HL-60/S4 (cell line): ENCODE results near the gene OSBP2.
"Not testable (repeated sequence)": the region's sequence is repeated elsewhere in the genome, so short reads cannot be mapped to it uniquely, and the experiment has no call there.

ENCODE experiments used
- in situ Hi-C: fragments of 300-500 bp; cut with MboI; formaldehyde crosslinking; loops from 2 replicates; pipeline ENCODE4 v1.14.3; 2022; ENCODE audit warnings: low sequenced_read_pairs

The OSBP2 gene

GRCh38 chr22:30754971-30755758 lies 60.5 kb downstream of the OSBP2 start:
- in situ Hi-C loops = loop anchor here (10.0 kb wide), 1 partner anchor 120 kb away; the partner anchor contains the start of gene SLC35E4

DNA sequence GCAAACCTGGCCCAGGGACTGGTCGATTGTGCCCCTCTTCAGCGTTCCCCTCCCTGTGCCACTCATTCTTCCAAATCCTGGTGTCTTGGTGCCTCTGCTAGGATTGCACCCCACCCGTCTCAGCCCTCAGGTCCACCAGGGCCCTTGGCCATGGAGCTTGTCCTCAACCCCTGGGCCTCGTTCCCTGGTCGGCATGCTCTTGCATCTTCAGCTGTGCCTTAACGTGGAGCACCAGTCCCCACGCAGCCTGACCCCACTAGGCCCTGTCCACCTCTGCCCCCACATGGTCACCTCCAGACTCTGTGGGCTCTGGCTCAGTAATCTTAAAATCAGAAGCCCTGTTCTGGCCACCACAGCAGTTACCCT lies 61.1 kb downstream of the OSBP2 start:
- in situ Hi-C loops = loop anchor here (10.0 kb wide), 1 partner anchor 121 kb away; the partner anchor contains the start of gene SLC35E4

- in situ Hi-C loops = no loop called here
Observed at GRCh38 chr22:30763815-30764673, 69.4 kb downstream of the OSBP2 start.

GRCh38 chr22:30767661-30768060 lies 73.0 kb downstream of the OSBP2 start:
- in situ Hi-C loops = no loop called here

- in situ Hi-C loops = no loop called here
Observed at GRCh38 chr22:30770716-30771115, 76.0 kb downstream of the OSBP2 start.

DNA sequence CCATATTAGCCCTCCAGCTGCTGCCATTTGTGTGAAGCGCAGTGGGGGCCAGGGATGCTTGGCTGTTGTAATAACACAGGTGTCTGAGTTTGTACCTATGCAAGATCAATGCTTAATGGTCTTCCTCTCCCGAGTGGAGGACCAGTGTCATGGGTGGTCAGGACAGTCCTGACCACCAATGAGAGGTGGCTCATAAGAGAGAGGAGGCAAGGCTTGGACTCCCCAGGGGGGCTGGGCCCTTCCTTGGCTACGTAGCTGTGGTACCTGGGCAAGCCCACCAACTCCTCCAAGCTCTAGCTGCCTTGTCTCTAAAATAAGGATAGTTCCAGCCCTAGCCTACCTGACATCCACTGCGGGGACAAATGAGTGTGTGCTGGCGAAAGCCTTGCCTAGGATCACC lies 79.2 kb downstream of the OSBP2 start:
- in situ Hi-C loops = no loop called here

DNA sequence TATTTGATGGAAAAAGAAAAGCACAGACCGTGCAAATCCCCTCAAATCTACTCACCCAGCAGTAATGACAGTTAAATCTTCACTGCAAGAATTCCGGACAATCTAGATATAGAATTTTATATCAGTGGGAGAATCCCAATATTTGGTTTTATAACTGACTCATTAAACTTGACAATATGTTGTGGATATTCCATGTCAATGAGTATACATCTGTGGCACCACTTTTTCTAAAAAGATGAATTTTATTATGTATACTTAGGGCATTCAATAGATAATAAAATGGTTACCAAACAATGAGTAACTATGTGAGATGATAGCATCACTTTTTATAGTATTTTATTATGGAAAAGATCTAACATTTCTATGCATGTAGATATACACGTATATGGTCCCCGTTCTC lies 79.9 kb downstream of the OSBP2 start:
- in situ Hi-C loops = no loop called here

GRCh38 chr22:30776476-30776875 lies 81.8 kb downstream of the OSBP2 start:
- in situ Hi-C loops = no loop called here

DNA sequence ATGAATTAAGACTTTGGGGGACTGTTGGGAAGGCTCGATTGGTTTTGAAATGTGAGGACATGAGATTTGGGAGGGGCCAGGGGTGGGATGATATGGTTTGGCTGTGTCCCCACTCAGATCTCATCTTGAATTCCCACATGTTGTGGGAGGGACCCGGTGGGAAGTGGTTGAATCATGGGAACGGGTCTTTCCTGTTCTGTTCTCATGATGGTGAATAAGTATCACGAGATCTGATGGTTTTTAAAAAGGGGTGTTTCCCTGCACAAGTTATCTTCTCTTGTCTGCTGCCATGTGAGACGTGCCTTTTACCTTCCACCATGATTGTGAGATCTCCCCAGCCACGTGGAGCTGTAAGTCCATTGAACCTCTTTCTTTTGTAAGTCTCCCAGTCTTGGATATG lies 82.5 kb downstream of the OSBP2 start:
- in situ Hi-C loops = not testable (repeated sequence)

DNA sequence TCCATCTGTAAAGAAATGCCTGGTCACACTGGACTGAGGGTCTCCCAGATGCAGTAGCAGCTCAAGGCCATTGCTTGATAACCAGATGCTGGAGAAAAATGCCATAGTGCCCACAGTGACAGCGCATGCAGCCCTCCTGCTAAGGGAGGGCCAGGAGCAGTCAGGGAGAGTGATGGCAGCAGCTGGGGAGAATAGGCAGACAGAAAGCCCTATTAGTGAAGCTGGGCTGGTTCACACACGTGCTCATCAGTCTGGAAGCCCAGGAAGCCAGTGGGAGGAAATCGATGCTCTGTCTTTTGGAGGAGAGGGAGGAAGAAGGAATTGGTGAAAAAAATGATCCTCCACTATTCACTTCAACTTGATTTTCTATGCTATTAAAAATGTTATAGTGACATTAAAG lies 82.9 kb downstream of the OSBP2 start:
- in situ Hi-C loops = no loop called here

GRCh38 chr22:30778261-30778660 lies 83.6 kb downstream of the OSBP2 start:
- in situ Hi-C loops = no loop called here

DNA sequence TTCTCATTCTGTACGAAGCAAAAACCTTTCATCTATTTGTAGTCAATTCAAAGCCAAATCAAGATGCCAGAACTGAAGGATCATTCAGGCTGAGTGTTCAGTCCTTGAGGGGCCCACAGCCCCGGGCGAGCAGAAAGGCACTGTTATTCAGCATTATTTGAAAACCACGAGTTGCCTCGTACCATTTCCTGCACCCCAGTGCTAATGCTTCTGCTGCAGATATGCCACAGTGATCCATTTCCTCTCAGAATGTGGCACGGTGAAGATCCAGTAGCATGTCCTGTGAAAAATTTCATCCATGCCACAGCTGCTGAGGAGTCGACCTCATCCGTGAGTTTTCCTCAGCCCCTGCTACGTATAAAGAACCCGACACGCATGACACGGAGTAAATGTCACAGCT lies 85.4 kb downstream of the OSBP2 start:
- in situ Hi-C loops = no loop called here

DNA sequence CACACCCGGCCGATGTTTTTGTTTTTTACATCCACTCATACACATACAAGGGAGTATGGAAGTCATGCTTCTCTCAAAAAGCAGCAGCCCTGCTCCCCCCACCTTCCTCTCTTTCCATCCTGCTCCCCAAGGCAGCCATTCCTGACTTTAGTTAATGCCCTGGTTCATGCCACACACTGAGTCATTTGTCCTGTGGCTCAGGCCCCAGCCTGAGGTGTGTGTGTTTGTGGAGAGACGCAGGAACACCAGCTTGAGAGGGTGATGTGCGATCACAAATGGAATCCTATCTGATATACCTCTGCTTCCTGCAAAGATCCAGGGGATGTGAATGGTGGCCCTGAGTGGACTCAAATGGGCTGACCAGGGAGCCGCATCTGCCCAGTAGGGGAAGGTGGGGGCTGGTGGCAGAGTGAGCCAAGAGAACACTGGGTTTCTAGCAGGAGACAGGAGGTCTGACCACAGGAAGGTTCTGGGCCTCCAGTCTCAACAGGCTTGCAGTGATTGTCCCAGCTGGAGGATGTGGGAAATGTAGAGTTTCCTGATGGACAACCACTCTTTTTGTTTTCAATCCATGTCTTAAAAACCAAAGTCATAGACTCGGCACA lies 86.7 kb downstream of the OSBP2 start:
- in situ Hi-C loops = no loop called here

GRCh38 chr22:30782613-30783012 lies 87.9 kb downstream of the OSBP2 start:
- in situ Hi-C loops = no loop called here

DNA sequence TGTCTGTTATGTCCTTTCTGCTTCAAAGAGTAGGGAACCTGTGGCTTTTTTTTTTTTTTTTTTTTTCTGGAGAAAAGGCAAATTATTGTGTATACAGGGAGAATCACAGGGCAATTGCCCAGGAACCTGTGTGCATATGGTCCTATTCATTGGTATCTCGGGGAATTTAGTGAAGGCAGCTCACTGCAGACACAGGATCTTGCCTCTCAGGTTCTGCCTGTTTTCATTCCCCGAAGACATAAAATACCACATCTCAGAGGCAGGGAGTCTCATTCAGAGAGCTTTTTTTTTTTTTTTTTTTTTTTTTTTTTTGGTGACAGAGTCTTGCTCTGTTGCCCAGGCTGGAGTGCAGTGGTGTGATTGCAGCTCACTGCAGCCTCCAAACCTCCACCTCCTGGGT lies 88.3 kb downstream of the OSBP2 start:
- in situ Hi-C loops = no loop called here

- in situ Hi-C loops = no loop called here
Observed at GRCh38 chr22:30785527-30785926, 90.9 kb downstream of the OSBP2 start.

- in situ Hi-C loops = no loop called here
Observed at GRCh38 chr22:30790366-30790765, 95.7 kb downstream of the OSBP2 start.

DNA sequence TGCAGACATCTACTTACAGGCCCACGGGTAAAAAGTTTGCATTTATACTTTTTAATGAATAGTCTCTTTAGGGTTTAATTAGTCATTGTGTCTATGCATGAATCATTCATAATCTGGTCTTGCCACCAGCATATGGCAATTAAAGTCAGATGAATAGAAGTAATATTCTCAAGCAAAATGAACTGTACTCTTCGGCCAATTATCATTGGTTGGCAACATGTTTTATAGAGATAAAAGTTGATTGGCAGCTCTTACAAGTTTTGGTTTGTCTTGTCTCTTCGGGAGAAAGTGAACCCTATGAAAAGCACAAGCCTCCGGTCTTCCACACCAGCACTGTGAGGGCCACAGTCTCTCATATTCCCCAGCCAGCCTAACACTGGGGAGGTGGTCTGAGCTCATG lies 97.8 kb downstream of the OSBP2 start:
- in situ Hi-C loops = no loop called here

GRCh38 chr22:30795118-30795517 lies 100.4 kb downstream of the OSBP2 start:
- in situ Hi-C loops = no loop called here

DNA sequence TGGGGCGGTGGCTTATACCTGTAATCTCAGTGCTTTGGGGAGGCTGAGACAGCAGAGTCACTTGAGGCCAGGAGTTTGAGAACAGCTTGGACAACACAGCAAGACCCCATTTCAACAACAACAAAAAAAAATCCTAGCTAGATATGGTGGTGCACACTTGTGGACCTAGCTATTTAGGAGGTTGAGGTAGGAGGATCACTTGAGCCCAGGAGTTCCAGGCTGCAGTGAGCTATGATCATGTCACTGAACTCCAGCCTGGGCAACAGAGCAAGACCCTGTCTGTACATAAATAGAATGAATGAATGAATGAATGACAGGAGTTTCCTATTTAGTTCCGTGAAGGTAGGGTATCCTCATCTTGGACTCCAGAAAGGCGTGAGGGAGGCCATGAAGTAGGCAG lies 107.0 kb downstream of the OSBP2 start:
- in situ Hi-C loops = no loop called here
